Neural progenitor cell (in vitro differentiated cells): ENCODE data around the gene AURKA.

Source experiments
- CTCF ChIP-seq: fragments of 200-600 bp; sonication (generic); IDR thresholded peaks from 2 replicates; pipeline ENCODE4 v1.5.1; 2017; ENCODE audit warnings: antibody characterized with exemption, mild to moderate bottlenecking
- EZH2 ChIP-seq: fragments of 200-600 bp; sonication (generic); IDR thresholded peaks from 2 replicates; pipeline ENCODE4 v1.6.1; 2017; ENCODE audit warnings: antibody characterized with exemption, mild to moderate bottlenecking, moderate library complexity
- EZH2phosphoT487 ChIP-seq: fragments of 200-600 bp; sonication (generic); IDR thresholded peaks from 2 replicates; pipeline ENCODE4 v1.6.1; 2017; ENCODE audit warnings: antibody characterized with exemption

- TF ChIP-seq CTCF (no peak), EZH2 (no peak), EZH2phosphoT487 (no peak)
Measured at GRCh38 chr20:56417911-56418310, 25.9 kb upstream of the AURKA start.
